Iris pigment epithelial cell (primary cell): ENCODE measurements around the gene NUFIP1.
"Not testable (repeated sequence)": the region's sequence is repeated elsewhere in the genome, so short reads cannot be mapped to it uniquely, and the experiment has no call there.

Source experiments
- DNase-seq: peaks from one replicate; pipeline ENCODE4 v3.0.0-alpha.2; 2011; ENCODE audit warnings: low read depth

Gene NUFIP1

DNA sequence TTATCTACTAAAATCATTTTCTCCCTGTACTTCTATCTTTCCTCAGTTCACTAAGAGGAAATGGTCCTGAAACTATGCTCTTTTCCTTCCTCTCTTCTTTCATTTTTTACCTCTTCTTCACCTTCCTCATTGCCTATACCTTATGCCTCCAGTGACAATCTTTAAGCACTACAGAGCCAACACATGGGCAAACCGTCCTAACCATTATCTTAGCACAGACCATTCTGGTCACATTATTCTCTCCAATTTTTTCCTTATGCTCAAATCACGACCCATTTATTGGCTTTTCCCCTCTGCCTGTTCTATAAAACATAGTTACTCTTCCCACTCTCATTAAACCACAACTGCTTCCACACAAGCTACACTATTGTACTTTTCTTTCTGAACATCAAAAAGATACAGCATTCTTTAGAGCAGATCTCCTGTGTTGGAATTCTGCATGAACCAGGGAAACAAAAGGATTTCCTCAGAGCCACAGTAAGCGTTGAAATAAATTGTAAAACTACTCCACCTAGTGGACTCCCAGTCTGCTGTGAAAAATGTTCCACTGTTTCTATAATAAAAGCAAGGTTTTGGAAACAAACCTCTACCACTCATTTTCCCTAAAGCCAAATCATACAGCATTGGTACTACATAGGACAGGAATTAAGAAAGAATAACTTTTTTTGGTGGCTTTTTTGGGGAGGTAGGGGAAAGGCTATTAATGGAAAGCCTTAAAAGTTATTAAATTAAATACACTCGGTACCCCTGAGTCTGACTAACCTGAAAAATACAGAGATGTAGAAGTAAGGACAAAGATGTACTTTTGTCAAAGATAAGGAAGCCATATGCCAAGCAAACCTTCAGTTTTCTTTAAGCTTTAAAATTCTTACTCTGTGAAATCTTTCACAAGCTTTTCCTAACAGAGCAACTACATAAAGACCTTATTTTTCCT, 19.5 kb downstream of the NUFIP1 start:
- peak; percentile 59 for DNase-seq

DNA sequence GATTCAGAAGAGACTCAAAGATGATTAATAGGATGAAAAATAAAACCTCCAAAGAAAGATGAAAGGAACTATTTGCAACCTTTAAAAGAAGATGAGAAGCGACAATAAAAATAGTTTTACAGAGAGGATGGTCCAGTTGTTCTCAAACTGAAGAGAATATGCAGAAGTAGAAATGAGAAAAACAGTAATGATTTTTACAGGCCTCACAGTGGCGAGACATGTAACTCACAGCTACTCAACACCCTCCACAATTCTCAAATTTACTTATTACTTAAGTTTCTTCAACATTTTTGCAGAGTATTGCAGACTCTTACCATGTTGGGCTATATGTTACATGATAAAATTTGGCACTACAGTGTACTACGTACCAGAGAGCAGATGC, 20.8 kb downstream of the NUFIP1 start:
- no peak for DNase-seq

DNA sequence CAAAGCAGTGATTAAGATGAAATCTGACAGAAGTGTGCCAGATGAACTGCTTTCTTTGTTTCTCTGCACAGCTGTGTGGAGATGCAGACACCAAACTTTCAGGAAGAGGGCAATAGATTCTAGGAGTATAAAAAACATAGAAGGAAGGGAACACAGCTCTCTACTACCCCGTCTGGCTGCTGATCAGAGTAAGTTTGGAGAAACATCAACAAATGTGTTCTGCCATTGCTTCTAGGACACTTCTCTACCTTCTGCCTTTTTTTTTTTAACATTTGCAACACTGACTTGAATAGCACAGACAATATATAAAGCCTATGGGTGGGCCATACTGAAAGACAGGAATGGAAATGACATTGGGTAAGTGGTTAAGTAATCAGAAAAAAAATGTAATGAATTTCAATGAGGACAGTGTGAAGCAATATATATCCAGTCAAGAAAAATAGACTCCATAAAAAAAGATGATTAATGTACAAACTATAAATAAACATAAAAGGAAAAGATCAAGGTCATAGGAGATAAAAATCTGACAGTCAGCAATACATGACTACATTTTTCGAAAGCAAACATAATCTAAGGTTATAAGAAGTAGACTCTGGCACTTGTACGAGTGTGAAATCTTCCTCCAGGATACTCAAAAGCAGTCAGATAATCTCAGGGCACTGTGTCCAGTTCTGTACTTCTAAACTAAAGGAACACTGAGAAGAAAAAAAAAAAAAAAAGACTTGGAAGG, 21.4 kb downstream of the NUFIP1 start:
- DNase-seq = peak; percentile 58

GRCh38 chr13:44961997-44962396, 27.3 kb downstream of the NUFIP1 start:
- DNase-seq = no peak

DNA sequence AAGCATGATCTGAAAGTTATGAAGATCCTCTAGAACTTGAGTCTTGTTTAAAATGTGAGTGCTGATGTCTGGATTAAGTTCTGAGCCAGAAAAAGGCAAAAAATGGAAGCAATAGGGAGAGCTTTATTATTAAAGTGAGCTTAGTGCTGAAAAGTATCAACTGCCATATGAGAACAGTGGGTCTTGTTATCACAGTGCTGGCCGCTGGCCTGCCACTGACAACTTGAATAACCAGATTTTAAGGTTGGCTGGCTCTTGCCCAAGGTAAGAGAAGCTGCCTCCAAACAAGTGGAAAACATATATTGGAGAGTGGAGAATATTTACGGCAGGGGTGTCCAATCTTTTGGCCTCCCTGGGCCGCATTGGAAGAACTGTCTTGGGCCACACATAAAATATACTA, 33.9 kb downstream of the NUFIP1 start:
- no peak for DNase-seq

DNA sequence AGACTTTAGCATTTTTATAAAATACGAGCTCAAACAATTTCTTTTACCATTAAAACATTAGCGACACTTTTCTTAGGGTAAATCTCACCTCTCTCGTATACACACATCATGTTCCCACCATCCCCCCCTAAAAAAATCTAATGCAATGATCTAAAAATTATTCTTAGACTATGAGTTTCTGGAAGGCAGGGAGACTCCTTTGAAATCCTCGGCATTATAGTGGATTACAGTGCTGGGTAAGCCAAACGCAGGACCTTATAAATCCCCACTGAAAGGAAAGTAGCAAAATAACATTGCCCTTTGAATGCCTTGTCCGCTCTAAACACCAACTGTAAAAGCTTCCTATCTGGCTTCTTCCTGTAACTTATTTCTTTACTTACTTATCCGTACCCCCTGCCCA, 35.0 kb downstream of the NUFIP1 start:
- DNase-seq = no peak

GRCh38 chr13:44952671-44953070, 36.6 kb downstream of the NUFIP1 start:
- no peak for DNase-seq

GRCh38 chr13:44951184-44951583, 38.1 kb downstream of the NUFIP1 start:
- DNase-seq = peak; percentile 54

GRCh38 chr13:44943411-44943810, 45.9 kb downstream of the NUFIP1 start:
- not testable (repeated sequence) for DNase-seq

DNA sequence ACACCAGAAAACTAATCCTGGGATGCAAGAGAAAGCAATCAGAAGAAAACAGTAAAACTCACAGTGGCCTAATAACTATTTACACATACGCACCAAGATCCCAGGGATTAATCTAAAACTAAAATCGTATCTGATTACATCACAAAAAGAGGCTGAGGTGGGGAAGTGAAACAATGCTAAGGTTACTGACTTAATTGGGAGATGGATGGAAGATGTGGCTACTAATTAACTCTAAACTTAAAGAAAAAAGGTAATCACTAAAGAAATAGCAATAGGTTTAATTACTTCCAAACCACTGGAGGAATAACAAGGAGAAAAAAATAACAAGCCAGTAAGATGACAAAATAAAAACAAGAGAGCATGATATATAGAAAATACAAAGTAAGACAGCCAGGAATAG, 50.4 kb downstream of the NUFIP1 start:
- no peak for DNase-seq

DNA sequence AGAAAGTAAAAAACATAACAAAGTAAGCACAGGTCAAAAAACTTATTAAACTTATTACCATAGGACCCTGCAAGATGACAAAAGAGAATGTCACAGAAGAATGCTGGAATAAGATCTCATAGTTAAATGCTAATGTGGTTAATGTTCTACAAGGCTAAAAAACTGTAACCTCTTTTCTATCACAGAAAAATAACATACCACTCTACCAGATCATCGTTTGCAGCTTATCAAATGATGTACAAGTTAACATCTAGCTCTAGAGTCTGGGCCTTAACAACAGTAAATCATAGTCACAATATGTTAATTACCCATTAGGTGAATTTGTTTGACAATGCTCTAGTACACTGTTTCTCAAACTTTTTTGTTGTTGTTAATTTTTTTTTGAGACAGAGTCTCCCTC, 53.0 kb downstream of the NUFIP1 start:
- DNase-seq = peak; percentile 25

DNA sequence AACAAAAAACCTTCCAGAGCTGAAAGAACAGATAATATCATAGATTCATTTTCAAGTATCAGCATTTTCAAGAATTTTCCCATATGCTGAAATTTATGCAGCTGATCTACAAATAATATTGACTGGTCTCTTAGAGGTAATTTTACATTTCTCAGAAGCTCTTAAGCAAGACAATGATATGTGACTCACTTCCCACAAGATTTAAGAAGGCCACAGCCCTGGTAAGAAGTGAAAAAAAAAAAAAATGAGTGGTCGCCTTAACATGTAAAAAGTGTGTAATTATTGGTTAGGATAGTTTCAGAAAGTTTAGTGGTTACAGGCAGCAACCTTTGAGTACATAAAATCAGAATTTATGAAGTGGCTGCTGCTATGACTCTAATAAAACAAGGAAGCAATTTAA, 54.5 kb downstream of the NUFIP1 start:
- DNase-seq = peak; percentile 90

- peak; percentile 79 for DNase-seq
These were observed 56.4 kb downstream of the NUFIP1 start for GRCh38 chr13:44932850-44933251.

DNA sequence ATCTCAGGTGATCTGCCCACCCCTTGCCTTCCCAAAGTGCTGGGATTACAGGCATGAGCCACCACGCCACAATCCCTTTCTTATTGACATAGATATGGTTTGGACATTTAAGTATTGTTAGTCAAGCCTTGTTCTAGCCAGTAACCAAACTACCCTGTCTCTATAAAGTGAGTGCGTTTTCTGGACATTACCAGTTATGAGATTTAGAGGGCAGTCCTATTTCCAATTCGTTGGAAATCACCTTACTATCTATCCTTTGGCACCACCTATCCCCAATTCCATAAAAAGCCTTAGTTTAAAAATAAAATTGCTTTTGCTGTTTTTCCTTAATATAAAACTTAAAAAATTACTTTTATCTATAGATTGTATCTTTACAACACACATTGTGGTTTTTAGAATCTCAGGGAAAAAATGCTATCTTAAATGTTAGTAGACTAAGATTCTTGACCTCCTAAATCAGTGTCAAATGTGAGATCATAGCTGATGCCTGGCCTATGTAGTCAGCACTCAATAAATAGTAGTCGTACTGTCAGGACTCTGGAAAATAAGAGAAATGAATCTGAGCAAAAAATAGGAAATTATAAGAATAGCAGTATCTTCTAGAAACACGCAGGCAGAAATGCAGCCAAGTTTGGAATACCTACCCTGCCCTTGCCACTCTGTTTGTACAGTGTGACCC, 57.0 kb downstream of the NUFIP1 start:
- DNase-seq = peak; percentile 86

GRCh38 chr13:44930963-44931623, 58.2 kb downstream of the NUFIP1 start:
- DNase-seq = peak; percentile 46

DNA sequence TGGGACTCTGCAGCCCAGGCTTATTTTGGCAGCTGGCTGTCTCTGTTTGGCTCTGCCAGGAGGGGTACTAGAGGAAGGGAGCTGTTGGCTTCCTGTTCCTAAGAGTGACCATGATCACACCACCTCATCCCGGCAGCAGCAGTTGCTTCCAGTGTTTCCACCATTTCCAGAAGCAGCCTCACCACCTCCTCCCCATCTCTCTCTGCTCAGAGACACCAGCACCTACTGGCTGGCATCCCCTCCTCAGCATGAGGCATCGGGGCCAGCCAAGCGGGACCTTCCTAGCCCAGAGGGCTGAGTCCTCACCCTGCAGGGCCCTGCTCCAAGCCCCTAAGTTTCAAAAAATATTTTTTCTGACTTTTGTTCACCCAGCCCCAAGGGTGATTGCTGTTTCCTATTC, 59.0 kb downstream of the NUFIP1 start:
- DNase-seq = no peak

- no peak for DNase-seq
These were observed 59.6 kb downstream of the NUFIP1 start for GRCh38 chr13:44929692-44930091.

GRCh38 chr13:44927968-44928367, 61.3 kb downstream of the NUFIP1 start:
- DNase-seq = no peak

DNA sequence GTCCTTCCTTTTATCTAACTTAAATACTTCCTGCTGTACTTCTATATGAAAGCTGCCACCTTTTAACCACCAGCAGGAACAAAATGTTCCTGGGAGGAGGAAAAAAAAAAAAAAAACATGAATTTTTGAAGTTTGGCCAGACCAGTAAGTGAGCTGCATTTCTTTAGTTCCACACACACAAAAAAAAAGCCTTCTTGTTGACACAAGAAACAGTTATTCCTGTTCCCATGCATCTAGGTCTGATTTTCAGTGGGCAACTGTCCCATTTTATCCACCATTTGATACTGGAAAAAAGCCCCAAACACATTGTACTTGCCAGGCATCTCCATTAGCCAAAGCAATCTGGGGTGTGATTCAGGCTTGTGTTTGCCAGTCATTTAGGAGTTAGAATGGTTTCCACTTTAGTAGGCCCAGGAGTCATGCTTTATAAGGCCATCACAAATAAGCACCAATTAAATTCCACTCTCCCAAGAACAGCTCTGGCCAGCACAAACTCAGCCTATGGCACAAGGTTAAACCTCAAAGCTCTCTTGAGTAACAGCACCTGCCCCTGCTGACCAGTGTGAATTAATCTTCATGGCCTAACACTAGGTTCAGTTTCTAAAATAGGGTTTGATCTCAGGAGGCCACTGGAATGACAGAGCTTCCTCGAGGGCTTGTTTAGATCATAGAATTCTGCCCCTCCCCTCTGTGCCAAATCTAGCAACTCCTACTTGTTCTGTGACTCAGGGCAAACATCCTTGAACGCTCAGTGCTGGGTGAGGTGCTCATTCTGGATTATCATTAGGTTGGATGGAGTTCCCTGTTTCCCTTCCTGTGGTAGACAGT, 67.1 kb downstream of the NUFIP1 start:
- peak; percentile 97 for DNase-seq

DNA sequence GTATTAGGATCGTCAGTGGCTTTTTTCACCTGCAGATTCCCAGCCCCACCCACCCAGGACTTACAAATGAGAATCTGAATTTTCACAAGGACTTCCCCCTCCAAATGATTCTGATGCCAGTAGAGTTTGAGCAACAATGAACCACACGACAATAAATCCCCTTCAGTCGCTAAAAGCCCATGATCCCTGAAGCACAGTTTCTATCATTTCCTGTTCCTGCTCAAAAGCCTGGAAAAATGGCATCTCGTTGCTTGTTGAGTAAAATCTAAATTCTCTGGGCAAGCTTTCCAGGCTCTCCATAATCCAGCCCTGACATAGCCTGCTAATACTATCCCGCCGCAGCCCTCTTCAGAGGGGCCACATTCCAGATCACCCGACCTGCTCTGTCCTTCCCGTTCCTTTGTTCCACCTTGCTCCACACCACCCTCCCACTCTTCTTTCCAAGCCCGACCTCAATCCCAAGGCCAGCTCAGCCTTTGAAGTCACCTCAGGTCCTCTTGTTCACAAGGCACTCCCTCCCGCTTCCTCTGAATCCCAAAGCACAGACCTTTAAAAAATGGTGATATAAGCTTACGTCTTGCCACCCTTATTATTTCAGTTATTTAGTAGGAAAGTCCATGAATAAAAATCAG, 67.9 kb downstream of the NUFIP1 start:
- DNase-seq = no peak

DNA sequence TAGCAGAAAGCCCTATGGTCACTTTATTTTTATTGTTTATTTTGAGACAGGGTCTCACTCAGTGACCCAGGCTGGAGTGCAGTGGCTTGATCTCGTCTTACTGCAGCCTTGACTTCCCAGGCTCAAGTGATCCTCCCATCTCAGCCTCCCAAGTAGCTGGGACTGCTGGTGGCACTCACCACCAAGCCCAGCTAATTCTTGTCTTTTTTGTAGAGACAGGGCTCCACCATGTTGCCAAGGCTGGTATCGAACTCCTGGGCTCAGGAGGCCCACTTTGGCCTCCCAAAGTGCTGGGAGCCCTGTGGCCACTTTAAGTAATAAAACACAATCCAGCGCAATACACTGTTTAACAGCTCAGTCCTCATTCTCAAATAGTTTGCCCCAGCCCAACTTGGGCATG, 69.3 kb downstream of the NUFIP1 start:
- DNase-seq = no peak
